ENCODE results near the gene ROR1.

DNA sequence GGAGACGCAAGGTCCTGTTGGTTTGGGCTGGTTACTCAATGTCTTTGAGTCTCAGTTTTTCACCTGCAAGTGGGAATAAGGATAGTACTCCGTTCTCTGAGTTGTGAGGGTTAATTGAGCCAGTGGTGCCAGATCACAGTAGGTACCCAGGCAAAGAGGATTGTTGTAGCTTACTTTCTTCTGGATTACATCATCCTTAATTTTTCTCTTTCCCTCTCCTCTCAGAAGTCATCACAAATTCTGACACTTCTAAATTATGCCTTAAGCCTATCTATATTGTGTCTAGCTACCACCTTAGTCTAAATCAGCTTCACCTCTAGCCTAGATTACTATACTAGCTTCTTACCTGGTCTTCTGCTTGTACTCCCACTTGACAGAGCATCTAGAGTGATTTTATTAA, 149.5 kb downstream of the ROR1 start:
- TF ChIP-seq, protein P1, sequence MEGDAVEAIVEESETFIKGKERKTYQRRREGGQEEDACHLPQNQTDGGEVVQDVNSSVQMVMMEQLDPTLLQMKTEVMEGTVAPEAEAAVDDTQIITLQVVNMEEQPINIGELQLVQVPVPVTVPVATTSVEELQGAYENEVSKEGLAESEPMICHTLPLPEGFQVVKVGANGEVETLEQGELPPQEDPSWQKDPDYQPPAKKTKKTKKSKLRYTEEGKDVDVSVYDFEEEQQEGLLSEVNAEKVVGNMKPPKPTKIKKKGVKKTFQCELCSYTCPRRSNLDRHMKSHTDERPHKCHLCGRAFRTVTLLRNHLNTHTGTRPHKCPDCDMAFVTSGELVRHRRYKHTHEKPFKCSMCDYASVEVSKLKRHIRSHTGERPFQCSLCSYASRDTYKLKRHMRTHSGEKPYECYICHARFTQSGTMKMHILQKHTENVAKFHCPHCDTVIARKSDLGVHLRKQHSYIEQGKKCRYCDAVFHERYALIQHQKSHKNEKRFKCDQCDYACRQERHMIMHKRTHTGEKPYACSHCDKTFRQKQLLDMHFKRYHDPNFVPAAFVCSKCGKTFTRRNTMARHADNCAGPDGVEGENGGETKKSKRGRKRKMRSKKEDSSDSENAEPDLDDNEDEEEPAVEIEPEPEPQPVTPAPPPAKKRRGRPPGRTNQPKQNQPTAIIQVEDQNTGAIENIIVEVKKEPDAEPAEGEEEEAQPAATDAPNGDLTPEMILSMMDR (conservative IDR thresholded peaks at IDR 0.05), result no peak
- no peak for TF ChIP-seq EZH2 (IDR thresholded peaks at IDR 0.05; ENCODE audit: low read depth)
